DND-41 (cell line): ENCODE results near the gene CBY1.
"Not testable (repeated sequence)": the region's sequence is repeated elsewhere in the genome, so short reads cannot be mapped to it uniquely, and the experiment has no call there.

Experiments used
- ATAC-seq: fragments of 200-7000 bp; cut with Tn5 transposase; 3 replicates; pipeline ENCODE4 v1.9.1; 2021; ENCODE audit warnings: low read depth; ENCODE audit not compliant: insufficient read depth
- DNase-seq: peaks from one replicate; pipeline ENCODE4 v3.0.0-alpha.2; 2020
- H2AFZ ChIP-seq: 2 replicates; pipeline ENCODE4 v1.6.0; 2012; ENCODE audit warnings: low read depth, low read length
- H3K27ac ChIP-seq: 2 replicates; pipeline ENCODE4 v1.5.1; 2012; ENCODE audit warnings: low read length, inconsistent platforms
- H3K27me3 ChIP-seq: fragments of 200-600 bp; sonication (generic); 2 replicates; pipeline ENCODE4 v1.6.0; 2012; ENCODE audit warnings: low read length, mild to moderate bottlenecking, inconsistent platforms; ENCODE audit not compliant: insufficient read depth, poor library complexity
- H3K36me3 ChIP-seq: 2 replicates; pipeline ENCODE4 v1.5.1; 2012; ENCODE audit warnings: low read length, inconsistent platforms; ENCODE audit not compliant: insufficient read depth
- H3K4me1 ChIP-seq: 2 replicates; pipeline ENCODE4 v1.5.1; 2012; ENCODE audit warnings: mild to moderate bottlenecking, low read length; ENCODE audit not compliant: insufficient read depth
- H3K4me2 ChIP-seq: 2 replicates; pipeline ENCODE4 v1.6.0; 2012; ENCODE audit warnings: mild to moderate bottlenecking, moderate library complexity, low read length, inconsistent platforms; ENCODE audit not compliant: insufficient read depth
- H3K4me3 ChIP-seq, 2 experiments: fragments of 200-600 bp in 1 of 2; shearing (Covaris generic) in 1 of 2; 2 replicates each; pipeline ENCODE4 v1.5.1; 2012 to 2016; ENCODE audit warnings: inconsistent platforms in 2 of 2, low read length in 2 of 2, mild to moderate bottlenecking in 2 of 2, low read depth in 1 of 2, moderate library complexity in 1 of 2
- H3K79me2 ChIP-seq: 2 replicates; pipeline ENCODE4 v1.6.0; 2012; ENCODE audit warnings: low read length, inconsistent platforms; ENCODE audit not compliant: insufficient read depth
- H3K9ac ChIP-seq: 2 replicates; pipeline ENCODE4 v1.6.0; 2012; ENCODE audit warnings: low read depth, mild to moderate bottlenecking, inconsistent platforms, low read length, moderate library complexity
- H3K9me3 ChIP-seq: 2 replicates; pipeline ENCODE4 v1.5.1; 2012; ENCODE audit warnings: low read length, moderate library complexity, mild to moderate bottlenecking, inconsistent platforms; ENCODE audit not compliant: insufficient read depth, severe bottlenecking
- H4K20me1 ChIP-seq: 2 replicates; pipeline ENCODE4 v1.6.0; 2012; ENCODE audit warnings: low read length; ENCODE audit not compliant: insufficient read depth
- EZH2 ChIP-seq: IDR thresholded peaks from 3 replicates; pipeline ENCODE4 v1.6.1; 2012; ENCODE audit warnings: borderline replicate concordance, low read depth, mild to moderate bottlenecking, moderate library complexity, low read length, inconsistent platforms; ENCODE audit not compliant: severe bottlenecking
- TF ChIP-seq, protein P1 (sequence below): IDR thresholded peaks from 2 replicates; pipeline ENCODE4 v1.5.1; 2012; ENCODE audit warnings: borderline replicate concordance, low read length, moderate library complexity, mild to moderate bottlenecking; ENCODE audit not compliant: poor library complexity, severe bottlenecking; ENCODE audit errors: extremely low read depth

CBY1 gene

DNA sequence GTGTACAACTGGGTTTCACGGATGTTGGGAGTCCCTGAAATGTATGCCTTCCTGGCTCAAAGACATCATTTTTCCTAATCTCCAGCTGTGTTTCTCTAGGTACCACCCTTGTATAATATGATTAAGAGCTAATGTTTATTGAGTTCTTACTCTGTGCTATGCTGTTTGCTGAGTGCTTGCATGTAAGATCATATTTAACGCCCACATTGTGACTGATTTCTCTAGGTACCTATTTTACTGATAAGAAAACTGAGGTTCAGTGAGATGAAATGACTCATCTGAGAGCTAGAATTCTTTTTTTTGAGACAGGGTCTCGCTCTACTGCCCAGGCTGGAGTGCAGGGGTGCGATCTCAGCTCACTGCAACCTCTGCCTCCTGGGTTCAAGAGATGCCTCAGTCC lies 42.9 kb upstream of the CBY1 start:
- Histone ChIP-seq H3K27me3 (no peaks in the 10 kb centered on the region), H2AFZ (no peak overlapping the region), H3K4me1 (no peaks in the 10 kb centered on the region), H4K20me1 (no peaks in the 10 kb centered on the region), H3K9ac (no peak overlapping the region), H3K36me3 (no peaks in the 10 kb centered on the region), H3K9me3 (no peaks in the 10 kb centered on the region), H3K27ac (no peak overlapping the region), H3K4me2 (no peak overlapping the region), H3K4me3 (no peak overlapping the region), H3K79me2 (no peaks in the 10 kb centered on the region)
- no peak for ATAC-seq
- no peak for DNase-seq
- TF ChIP-seq, protein P1, sequence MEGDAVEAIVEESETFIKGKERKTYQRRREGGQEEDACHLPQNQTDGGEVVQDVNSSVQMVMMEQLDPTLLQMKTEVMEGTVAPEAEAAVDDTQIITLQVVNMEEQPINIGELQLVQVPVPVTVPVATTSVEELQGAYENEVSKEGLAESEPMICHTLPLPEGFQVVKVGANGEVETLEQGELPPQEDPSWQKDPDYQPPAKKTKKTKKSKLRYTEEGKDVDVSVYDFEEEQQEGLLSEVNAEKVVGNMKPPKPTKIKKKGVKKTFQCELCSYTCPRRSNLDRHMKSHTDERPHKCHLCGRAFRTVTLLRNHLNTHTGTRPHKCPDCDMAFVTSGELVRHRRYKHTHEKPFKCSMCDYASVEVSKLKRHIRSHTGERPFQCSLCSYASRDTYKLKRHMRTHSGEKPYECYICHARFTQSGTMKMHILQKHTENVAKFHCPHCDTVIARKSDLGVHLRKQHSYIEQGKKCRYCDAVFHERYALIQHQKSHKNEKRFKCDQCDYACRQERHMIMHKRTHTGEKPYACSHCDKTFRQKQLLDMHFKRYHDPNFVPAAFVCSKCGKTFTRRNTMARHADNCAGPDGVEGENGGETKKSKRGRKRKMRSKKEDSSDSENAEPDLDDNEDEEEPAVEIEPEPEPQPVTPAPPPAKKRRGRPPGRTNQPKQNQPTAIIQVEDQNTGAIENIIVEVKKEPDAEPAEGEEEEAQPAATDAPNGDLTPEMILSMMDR = no peak
- no peak for TF ChIP-seq EZH2

- ATAC-seq (no peak), DNase-seq (no peak)
- Histone ChIP-seq H3K36me3 (no peaks in the 10 kb centered on the region), H3K9me3 (no peaks in the 10 kb centered on the region), H4K20me1 (no peaks in the 10 kb centered on the region), H3K4me3 (no peak overlapping the region), H3K9ac (no peak overlapping the region), H3K79me2 (no peaks in the 10 kb centered on the region), H3K4me1 (no peaks in the 10 kb centered on the region), H2AFZ (no peak overlapping the region), H3K27me3 (no peaks in the 10 kb centered on the region), H3K4me2 (no peak overlapping the region), H3K27ac (no peak overlapping the region)
- TF ChIP-seq EZH2 = no peak
- TF ChIP-seq, protein P1 = no peak
Measured at GRCh38 chr22:38614332-38615063, 41.9 kb upstream of the CBY1 start.

- H3K4me3 ChIP-seq, H3K27me3 ChIP-seq, H2AFZ ChIP-seq, ATAC-seq, H4K20me1 ChIP-seq, H3K79me2 ChIP-seq, H3K4me2 ChIP-seq, H3K36me3 ChIP-seq, H3K4me1 ChIP-seq, DNase-seq, H3K9ac ChIP-seq, H3K9me3 ChIP-seq, H3K27ac ChIP-seq: not testable (repeated sequence)
Measured at GRCh38 chr22:38615064-38615405, 41.4 kb upstream of the CBY1 start.

DNA sequence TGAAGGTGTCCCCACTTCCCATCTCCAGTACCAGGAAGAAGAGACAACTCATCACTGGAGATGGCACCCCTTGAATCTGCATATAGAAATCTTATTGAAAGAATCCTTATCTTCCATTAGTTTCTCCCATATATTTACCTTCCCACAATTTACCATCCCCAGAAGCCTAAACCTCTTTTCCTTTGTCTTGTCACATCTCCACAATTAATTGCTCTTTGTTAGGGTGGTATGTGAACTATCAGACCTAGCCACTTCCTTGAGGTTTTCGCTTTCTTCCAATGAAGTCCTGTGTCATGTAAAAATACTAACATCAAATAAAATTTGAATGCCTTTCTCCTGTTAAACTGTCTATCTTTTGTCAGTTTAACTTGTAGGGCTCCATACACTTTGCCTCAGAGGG lies 38.2 kb upstream of the CBY1 start:
- H3K9me3 ChIP-seq = no peaks in the 10 kb centered on the region

More for the DNA sequence above, 38.2 kb upstream of the CBY1 start:
- no peak for TF ChIP-seq EZH2
- TF ChIP-seq, protein P1 = no peak
- H3K36me3 ChIP-seq = no peaks in the 10 kb centered on the region
- no peak overlapping the region for H3K4me3 ChIP-seq
- H3K79me2 ChIP-seq = no peaks in the 10 kb centered on the region
- H3K4me2 ChIP-seq = no peak overlapping the region
- no peak for ATAC-seq
- H2AFZ ChIP-seq = no peak overlapping the region
- DNase-seq = no peak
- no peak overlapping the region for H3K27ac ChIP-seq
- no peaks in the 10 kb centered on the region for H3K4me1 ChIP-seq
- no peak overlapping the region for H3K9ac ChIP-seq
- no peaks in the 10 kb centered on the region for H3K27me3 ChIP-seq
- no peaks in the 10 kb centered on the region for H4K20me1 ChIP-seq
